Spinal cord (tissue), 10 donors: ENCODE results near the gene MTPN. TPM values are rescaled to one million over a fixed set of nuclear protein-coding genes. Genes with fewer than 3 reads are reported as not detected.

Experiments
- DNase-seq, 6 donors: peaks; one replicate each; pipeline versions ENCODE4 v3.0.0 to v3.0.0-alpha.2; 2013 to 2015; ENCODE audit warnings: low spot score in 6 of 6, low read depth in 4 of 6
- H3K27ac ChIP-seq: one replicate; pipeline ENCODE4 v1.5.1; 2013; ENCODE audit warnings: low read depth, low read length, control low read depth
- H3K27me3 ChIP-seq: one replicate; pipeline ENCODE4 v1.6.1; 2013; ENCODE audit warnings: low read length; ENCODE audit not compliant: control insufficient read depth, insufficient read depth
- H3K36me3 ChIP-seq: one replicate; pipeline ENCODE4 v1.6.1; 2013; ENCODE audit warnings: low read length; ENCODE audit not compliant: control insufficient read depth, insufficient read depth
- H3K4me1 ChIP-seq: one replicate; pipeline ENCODE4 v1.6.1; 2013; ENCODE audit warnings: low read length; ENCODE audit not compliant: control insufficient read depth, insufficient read depth
- H3K4me3 ChIP-seq: one replicate; pipeline ENCODE4 v1.5.1; 2013; ENCODE audit warnings: low read depth, low read length, control low read depth
- H3K9me3 ChIP-seq: one replicate; pipeline ENCODE4 v1.6.1; 2013; ENCODE audit warnings: low read length; ENCODE audit not compliant: control insufficient read depth, insufficient read depth
- WGBS: methylation state at CpG from one replicate; pipeline ENCODE4 v1.1.5; 2013; ENCODE audit warnings: missing lambda C conversion rate; ENCODE audit not compliant: insufficient coverage; 5-methylcytosine and 5-hydroxymethylcytosine counted together
- polyA plus RNA-seq, 2 donors: library from polyadenylated mRNA; unstranded; fragments of 120-200 nt; gene quantifications; one replicate each; pipeline ENCODE4 v1.2.1, GENCODE V29; 2013; ENCODE audit not compliant: insufficient read length in 2 of 2
- small RNA-seq: library from RNA; depleted of rRNA; stranded (forward); fragments of <200 nt; gene quantifications from one replicate; pipeline ENCODE3, GENCODE V24; 2014; ENCODE audit warnings: low replicate concordance
- total RNA-seq, 2 donors: library from RNA; depleted of rRNA in 1 of 2; stranded (reverse); fragments of 120-200 nt in 1 of 2; fragments of >200 nt in 1 of 2; gene quantifications; one replicate each; pipeline versions ENCODE4 v1.2.3 to v1.2.4, GENCODE V29; 2013 to 2014
- donor health status: healthy.

Gene MTPN
- total and polyA plus RNA-seq, 4 donors: 80.0 to 220 (median 182) TPM

GRCh38 chr7:135879233-135879632, 97.9 kb downstream of the MTPN start:
- DNase-seq: no peak
- no peaks in the 10 kb centered on the region for H3K9me3 ChIP-seq
- H3K27ac ChIP-seq: no peak overlapping the region
- no peaks in the 10 kb centered on the region for H3K27me3 ChIP-seq
- H3K36me3 ChIP-seq: no peaks in the 10 kb centered on the region
- H3K4me1 ChIP-seq: no peaks in the 10 kb centered on the region
- no peak overlapping the region for H3K4me3 ChIP-seq

DNA sequence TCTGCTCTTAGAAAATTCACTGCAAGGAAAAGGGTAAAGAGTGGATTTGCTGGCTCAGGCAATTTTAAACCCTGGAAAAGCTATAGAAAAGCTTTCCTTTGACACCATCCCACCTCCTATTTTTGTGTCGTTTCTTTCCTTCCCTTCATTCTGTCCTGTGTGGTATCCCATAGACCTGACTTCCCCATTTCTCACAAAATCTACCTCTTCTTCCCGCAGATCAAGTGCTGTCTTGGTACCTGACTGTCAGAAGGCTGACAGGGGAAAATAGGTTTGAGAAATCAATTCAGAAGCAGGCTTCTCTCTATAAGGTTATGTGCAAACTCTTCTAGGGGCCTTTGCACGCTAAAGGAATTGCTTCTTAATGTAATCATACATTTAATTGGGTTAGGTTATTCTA, 98.9 kb downstream of the MTPN start:
- no peak for DNase-seq
- no peaks in the 10 kb centered on the region for H3K4me1 ChIP-seq
- H3K36me3 ChIP-seq: no peaks in the 10 kb centered on the region
- H3K27me3 ChIP-seq: no peaks in the 10 kb centered on the region
- WGBS: 100% methylated on average over 1 of the region's 3 CpGs
- no peaks in the 10 kb centered on the region for H3K9me3 ChIP-seq
- no peak overlapping the region for H3K4me3 ChIP-seq
- H3K27ac ChIP-seq: no peak overlapping the region

DNA sequence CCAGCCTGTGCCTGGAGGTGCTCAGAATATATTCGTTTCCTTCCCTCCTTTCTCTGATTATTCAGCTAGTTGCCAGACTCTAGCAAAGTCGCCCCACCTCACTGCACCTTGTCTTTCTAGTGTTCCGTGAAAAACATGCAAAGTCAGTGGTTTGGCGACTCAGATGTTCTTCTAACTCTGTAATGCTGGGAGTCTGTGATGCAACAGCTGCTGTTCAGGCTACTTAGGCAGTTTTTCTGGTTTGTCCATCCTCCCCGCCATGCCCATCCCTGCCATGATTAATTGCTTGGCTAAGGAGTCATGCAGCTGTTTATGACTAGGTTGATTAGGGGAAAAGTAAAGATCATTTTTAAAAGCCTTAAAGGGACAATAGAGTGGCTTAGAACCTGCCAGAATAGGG, 99.4 kb downstream of the MTPN start:
- no peak overlapping the region for H3K27ac ChIP-seq
- no peak for DNase-seq
- 82% methylated on average over 5 of the region's 5 CpGs for WGBS

More for the DNA sequence above, 99.4 kb downstream of the MTPN start:
- no peaks in the 10 kb centered on the region for H3K36me3 ChIP-seq
- H3K27me3 ChIP-seq: no peaks in the 10 kb centered on the region
- H3K9me3 ChIP-seq: no peaks in the 10 kb centered on the region
- H3K4me3 ChIP-seq: no peak overlapping the region
- no peaks in the 10 kb centered on the region for H3K4me1 ChIP-seq

Small RNAs within 50 kb of the gene (small RNA-seq; reads per million reads assigned to genes)
- not detected for gene RNU6-223P

Other genes starting within 250 kb of the MTPN start
- gene SLC13A4, start 249.2 kb downstream of the MTPN start, total RNA-seq: 100 to 1,000 TPM in 1 of 2 donors, 10 to 100 TPM in 1; 50.2 to 936 TPM
- 100 to 1,000 TPM in 1 of 2 donors, 1 to 10 TPM in 1; 5.0 to 161 TPM for gene SLC13A4, start 249.2 kb downstream of the MTPN start, polyA plus RNA-seq
- under 1 TPM; 0.61 to 0.99 TPM for gene FAM180A, start 228.5 kb downstream of the MTPN start, total RNA-seq
- gene FAM180A, start 228.5 kb downstream of the MTPN start, polyA plus RNA-seq: under 1 TPM; 0.21 to 0.22 TPM